Tibial nerve (tissue), 4 donors: ENCODE data around the gene HYPK. TPM values are rescaled to one million over a fixed set of nuclear protein-coding genes. Genes with fewer than 3 reads are reported as not detected.
A peak's percentile ranks its signal among the peaks of the same experiment; 100 is the strongest.

Experiments
- DNase-seq, 2 donors: peaks; one replicate each; pipeline ENCODE4 v3.0.0-alpha.2; 2019; ENCODE audit warnings: low spot score in 2 of 2
- H3K27ac ChIP-seq, 4 donors: fragments of 200-600 bp; sonication (generic) in 3 of 4; one replicate each; pipeline ENCODE4 v1.5.1; 2017 to 2019; ENCODE audit warnings: mild to moderate bottlenecking in 1 of 4
- H3K27me3 ChIP-seq, 2 donors: fragments of 200-600 bp; sonication (generic) in 1 of 2; one replicate each; pipeline versions ENCODE4 v1.5.1 to v1.6.0; 2017 to 2019
- H3K36me3 ChIP-seq, 3 donors: fragments of 200-600 bp; sonication (generic); one replicate each; pipeline ENCODE4 v1.5.1; 2018 to 2019
- H3K4me1 ChIP-seq, 4 donors: fragments of 200-600 bp; sonication (generic) in 3 of 4; one replicate each; pipeline ENCODE4 v1.5.1; 2017 to 2019
- H3K4me3 ChIP-seq, 4 donors: fragments of 200-600 bp; sonication (generic) in 3 of 4; one replicate each; pipeline ENCODE4 v1.5.1; 2017 to 2019; ENCODE audit warnings: mild to moderate bottlenecking in 1 of 4, moderate library complexity in 1 of 4
- H3K9me3 ChIP-seq, 4 donors: fragments of 200-600 bp; sonication (generic) in 3 of 4; one replicate each; pipeline ENCODE4 v1.5.1; 2017 to 2019
- EP300 ChIP-seq, 2 donors: sonication (generic); formaldehyde crosslinking; IDR thresholded peaks; one replicate each; pipeline ENCODE4 v1.6.1; 2017; ENCODE audit warnings: antibody characterized with exemption in 2 of 2, mild to moderate bottlenecking in 1 of 2
- POLR2A ChIP-seq, 2 donors: fragments of 450-650 bp; IDR thresholded peaks; one replicate each; pipeline ENCODE4 v1.6.1; 2017; ENCODE audit warnings: antibody characterized with exemption in 2 of 2, mild to moderate bottlenecking in 2 of 2, moderate library complexity in 2 of 2
- WGBS, 2 donors: methylation state at CpG; one replicate each; pipeline ENCODE4 v1.1.5; 2018; 5-methylcytosine and 5-hydroxymethylcytosine counted together
- total RNA-seq, 4 donors: library from RNA; depleted of rRNA; stranded (reverse); fragments of >200 nt; gene quantifications; one replicate each; pipeline ENCODE4 v1.1.0, GENCODE V29; 2016
- TF ChIP-seq, protein P1 (sequence below), 5 experiments: fragments of 200-600 bp in 3 of 5; fragments of 450-650 bp in 2 of 5; sonication (generic) in 3 of 5; IDR thresholded peaks; one replicate each; pipeline ENCODE4 v1.5.1; 2016 to 2019; ENCODE audit warnings: antibody characterized with exemption in 5 of 5, mild to moderate bottlenecking in 3 of 5, moderate library complexity in 2 of 5

The HYPK gene, protein sequence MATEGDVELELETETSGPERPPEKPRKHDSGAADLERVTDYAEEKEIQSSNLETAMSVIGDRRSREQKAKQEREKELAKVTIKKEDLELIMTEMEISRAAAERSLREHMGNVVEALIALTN
- 10 to 100 TPM in 3 of 4 donors, 1 to 10 TPM in 1; 7.5 to 27.6 (median 12.1) TPM for total RNA-seq

DNA sequence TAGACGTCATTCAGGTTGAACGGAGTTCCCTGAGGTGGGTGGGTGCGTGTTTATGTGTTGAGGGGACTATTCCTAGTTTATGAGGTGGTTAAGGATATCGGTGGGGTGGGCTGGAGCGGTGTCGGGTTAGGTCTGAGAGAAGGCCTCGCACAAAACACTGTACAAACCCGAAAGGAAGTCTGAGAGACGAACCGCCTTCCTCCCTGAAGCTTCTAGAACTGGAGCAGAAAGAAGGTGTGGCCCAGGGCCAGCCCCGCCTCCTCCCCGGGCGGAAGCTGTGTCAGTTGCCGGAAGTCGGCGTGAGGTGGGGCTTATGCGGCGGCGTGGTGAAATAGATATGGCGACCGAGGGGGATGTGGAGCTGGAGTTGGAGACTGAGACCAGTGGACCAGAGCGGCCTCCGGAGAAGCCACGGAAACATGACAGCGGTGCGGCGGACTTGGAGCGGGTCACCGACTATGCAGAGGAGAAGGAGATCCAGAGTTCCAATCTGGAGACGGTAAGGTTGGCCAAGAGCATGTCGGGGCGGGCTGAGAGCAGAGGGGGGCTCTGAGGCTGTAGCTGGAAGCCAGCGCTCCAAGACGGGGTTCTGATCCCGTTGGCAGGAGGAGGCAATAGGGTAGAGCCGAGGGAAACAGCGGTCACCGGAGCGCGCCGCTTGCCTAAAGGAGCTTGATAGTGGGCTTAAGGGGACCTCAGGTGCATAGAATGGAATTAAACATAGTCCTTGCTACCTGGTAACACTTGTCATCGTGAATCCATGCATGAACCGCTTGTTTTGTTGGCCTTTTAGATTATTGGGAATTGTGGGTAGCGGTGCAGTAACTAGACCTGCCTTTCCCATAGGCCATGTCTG is at the start of gene HYPK:
TSS of gene HYPK (plus strand) at position 314 of the 856 bp plus-strand sequence. CDS start at position 338, 24 bp downstream.
- H3K36me3 ChIP-seq: peaks cover 4 to 81% (median 19%) of the 10 kb centered on the region in 3 donors
- peak within 1 kb of the TSS; percentile 83 to 98 (median 95) for H3K27ac ChIP-seq
- WGBS, 2 donors: 6% methylated on average over 44 of the region's 44 CpGs
- no peaks in the 10 kb centered on the region for H3K9me3 ChIP-seq
- peak; percentile 93 to 96 for TF ChIP-seq EP300 (IDR thresholded peaks at IDR 0.05)
- TF ChIP-seq, protein P1, sequence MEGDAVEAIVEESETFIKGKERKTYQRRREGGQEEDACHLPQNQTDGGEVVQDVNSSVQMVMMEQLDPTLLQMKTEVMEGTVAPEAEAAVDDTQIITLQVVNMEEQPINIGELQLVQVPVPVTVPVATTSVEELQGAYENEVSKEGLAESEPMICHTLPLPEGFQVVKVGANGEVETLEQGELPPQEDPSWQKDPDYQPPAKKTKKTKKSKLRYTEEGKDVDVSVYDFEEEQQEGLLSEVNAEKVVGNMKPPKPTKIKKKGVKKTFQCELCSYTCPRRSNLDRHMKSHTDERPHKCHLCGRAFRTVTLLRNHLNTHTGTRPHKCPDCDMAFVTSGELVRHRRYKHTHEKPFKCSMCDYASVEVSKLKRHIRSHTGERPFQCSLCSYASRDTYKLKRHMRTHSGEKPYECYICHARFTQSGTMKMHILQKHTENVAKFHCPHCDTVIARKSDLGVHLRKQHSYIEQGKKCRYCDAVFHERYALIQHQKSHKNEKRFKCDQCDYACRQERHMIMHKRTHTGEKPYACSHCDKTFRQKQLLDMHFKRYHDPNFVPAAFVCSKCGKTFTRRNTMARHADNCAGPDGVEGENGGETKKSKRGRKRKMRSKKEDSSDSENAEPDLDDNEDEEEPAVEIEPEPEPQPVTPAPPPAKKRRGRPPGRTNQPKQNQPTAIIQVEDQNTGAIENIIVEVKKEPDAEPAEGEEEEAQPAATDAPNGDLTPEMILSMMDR (IDR thresholded peaks at IDR 0.05): no peak
- peak; percentile 57 to 93 for TF ChIP-seq POLR2A (IDR thresholded peaks at IDR 0.05)
- peak; percentile 91 to 96 for DNase-seq
- H3K4me3 ChIP-seq: peak within 1 kb of the TSS; percentile 65 to 85 (median 72)
- peaks cover 0 to 56% (median 13%) of the 10 kb centered on the region in 4 donors for H3K4me1 ChIP-seq
- no peaks in the 10 kb centered on the region for H3K27me3 ChIP-seq

DNA sequence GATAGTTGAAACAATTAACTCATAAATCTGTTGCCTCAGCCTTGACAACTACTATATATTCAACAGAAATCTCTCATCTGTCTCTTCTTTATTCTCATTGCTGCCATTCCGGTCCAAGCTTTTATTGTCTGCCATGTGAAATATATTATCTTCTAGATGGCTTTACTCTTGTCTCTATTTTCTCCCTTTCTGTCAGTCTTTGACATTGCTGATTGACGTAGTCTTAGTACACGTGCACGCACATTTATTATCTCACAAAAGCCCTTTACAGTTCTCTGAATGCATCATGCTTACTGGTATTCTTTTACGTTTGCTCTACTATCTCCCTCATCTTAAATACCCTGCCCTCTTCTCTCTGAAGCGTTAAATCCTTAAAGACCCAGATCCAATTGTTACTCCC is 48.5 kb upstream of the HYPK start:
- no peak for DNase-seq
- H3K36me3 ChIP-seq: peaks cover 0 to 45% (median 8%) of the 10 kb centered on the region in 3 donors
- H3K4me3 ChIP-seq: no peak overlapping the region
- WGBS, 2 donors: 67 to 72% methylated on average over 6 of the region's 6 CpGs
- H3K4me1 ChIP-seq: peaks cover 0 to 61% (median 20%) of the 10 kb centered on the region in 4 donors
- no peaks in the 10 kb centered on the region for H3K27me3 ChIP-seq
- TF ChIP-seq EP300 (IDR thresholded peaks at IDR 0.05): no peak
- TF ChIP-seq, protein P1 (IDR thresholded peaks at IDR 0.05): no peak
- TF ChIP-seq POLR2A (IDR thresholded peaks at IDR 0.05): no peak
- no peaks in the 10 kb centered on the region for H3K9me3 ChIP-seq
- H3K27ac ChIP-seq: no peak overlapping the region

DNA sequence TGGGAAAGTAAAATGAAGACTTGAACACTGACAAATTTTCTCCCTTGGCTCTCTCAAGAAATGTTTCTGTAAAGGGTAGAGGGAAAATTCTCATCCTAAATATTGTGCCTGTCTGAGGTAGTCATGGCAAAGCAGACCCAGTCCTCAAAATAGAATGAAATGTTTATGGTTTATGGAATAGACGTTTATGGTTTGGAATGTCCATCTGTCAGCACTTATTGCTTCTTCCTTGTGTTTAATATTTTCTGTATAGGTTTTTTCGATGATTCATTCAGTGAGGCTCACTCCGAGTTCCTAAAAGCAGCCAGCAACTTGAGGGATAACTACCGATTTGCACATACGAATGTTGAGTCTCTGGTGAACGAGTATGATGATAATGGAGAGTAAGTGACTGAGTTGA is 37.6 kb upstream of the HYPK start:
- Histone ChIP-seq H3K4me3 (no peak overlapping the region), H3K27me3 (no peaks in the 10 kb centered on the region), H3K27ac (no peak overlapping the region), H3K9me3 (no peaks in the 10 kb centered on the region), H3K36me3 (peaks cover 0 to 98% (median 40%) of the 10 kb centered on the region in 3 donors), H3K4me1 (no peaks in the 10 kb centered on the region)
- TF ChIP-seq EP300 (IDR thresholded peaks at IDR 0.05): no peak
- TF ChIP-seq, protein P1 (IDR thresholded peaks at IDR 0.05): no peak
- TF ChIP-seq POLR2A (IDR thresholded peaks at IDR 0.05): no peak
- no peak for DNase-seq
- 81 to 82% methylated on average over 6 of the region's 6 CpGs for WGBS, 2 donors

DNA sequence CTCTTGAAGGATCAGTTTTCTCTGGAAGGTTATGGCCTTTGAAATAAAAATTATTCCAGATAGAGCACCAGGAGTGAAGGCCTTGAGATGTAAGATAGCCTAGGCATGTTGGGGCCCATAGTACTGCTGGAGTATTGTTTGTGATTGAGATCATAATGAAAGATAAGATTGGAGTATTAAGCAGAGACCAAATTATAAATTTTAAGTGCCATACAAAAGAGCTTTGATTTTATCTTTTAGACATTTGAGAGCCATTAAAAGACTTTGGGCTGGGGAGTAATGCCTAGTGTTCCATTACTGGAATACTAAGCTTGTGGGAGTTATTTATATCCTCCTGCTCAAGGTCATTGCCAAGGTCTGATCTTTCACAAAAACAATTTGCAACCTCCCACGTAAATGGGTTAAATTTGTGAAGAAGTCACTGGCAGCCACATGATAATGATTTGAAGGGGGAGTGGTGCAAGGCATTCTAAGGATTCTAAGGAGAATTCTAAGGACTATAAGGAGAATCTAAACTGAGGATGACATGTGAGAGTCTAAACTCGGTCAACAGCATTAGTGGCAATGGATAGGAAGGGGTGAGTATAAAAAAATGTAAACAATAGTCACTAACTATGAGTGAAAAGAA is 36.5 kb upstream of the HYPK start:
- Histone ChIP-seq H3K27ac (no peak overlapping the region), H3K4me1 (no peaks in the 10 kb centered on the region), H3K36me3 (peaks cover 0 to 98% (median 40%) of the 10 kb centered on the region in 3 donors), H3K4me3 (no peak overlapping the region), H3K9me3 (no peaks in the 10 kb centered on the region), H3K27me3 (no peaks in the 10 kb centered on the region)
- TF ChIP-seq POLR2A (IDR thresholded peaks at IDR 0.05) (no peak), EP300 (IDR thresholded peaks at IDR 0.05) (no peak)
- TF ChIP-seq, protein P1 (IDR thresholded peaks at IDR 0.05): no peak
- 63 to 75% methylated on average over 2 of the region's 2 CpGs for WGBS, 2 donors
- DNase-seq: no peak
